Spinal cord (tissue), 10 donors: ENCODE data around the gene CDC42BPG. TPM values are rescaled to one million over a fixed set of nuclear protein-coding genes. Genes with fewer than 3 reads are reported as not detected.

ENCODE experiments used
- DNase-seq, 6 donors: peaks; one replicate each; pipeline versions ENCODE4 v3.0.0 to v3.0.0-alpha.2; 2013 to 2015; ENCODE audit warnings: low spot score in 6 of 6, low read depth in 4 of 6
- H3K27ac ChIP-seq: one replicate; pipeline ENCODE4 v1.5.1; 2013; ENCODE audit warnings: low read depth, low read length, control low read depth
- H3K27me3 ChIP-seq: one replicate; pipeline ENCODE4 v1.6.1; 2013; ENCODE audit warnings: low read length; ENCODE audit not compliant: control insufficient read depth, insufficient read depth
- H3K36me3 ChIP-seq: one replicate; pipeline ENCODE4 v1.6.1; 2013; ENCODE audit warnings: low read length; ENCODE audit not compliant: control insufficient read depth, insufficient read depth
- H3K4me1 ChIP-seq: one replicate; pipeline ENCODE4 v1.6.1; 2013; ENCODE audit warnings: low read length; ENCODE audit not compliant: control insufficient read depth, insufficient read depth
- H3K4me3 ChIP-seq: one replicate; pipeline ENCODE4 v1.5.1; 2013; ENCODE audit warnings: low read depth, low read length, control low read depth
- H3K9me3 ChIP-seq: one replicate; pipeline ENCODE4 v1.6.1; 2013; ENCODE audit warnings: low read length; ENCODE audit not compliant: control insufficient read depth, insufficient read depth
- WGBS: methylation state at CpG from one replicate; pipeline ENCODE4 v1.1.5; 2013; ENCODE audit warnings: missing lambda C conversion rate; ENCODE audit not compliant: insufficient coverage; 5-methylcytosine and 5-hydroxymethylcytosine counted together
- polyA plus RNA-seq, 2 donors: library from polyadenylated mRNA; unstranded; fragments of 120-200 nt; gene quantifications; one replicate each; pipeline ENCODE4 v1.2.1, GENCODE V29; 2013; ENCODE audit not compliant: insufficient read length in 2 of 2
- total RNA-seq, 2 donors: library from RNA; depleted of rRNA in 1 of 2; stranded (reverse); fragments of 120-200 nt in 1 of 2; fragments of >200 nt in 1 of 2; gene quantifications; one replicate each; pipeline versions ENCODE4 v1.2.3 to v1.2.4, GENCODE V29; 2013 to 2014
- donor health status: healthy.

Gene CDC42BPG
- total and polyA plus RNA-seq, 4 donors: 0.43 to 2.0 (median 1.1) TPM

DNA sequence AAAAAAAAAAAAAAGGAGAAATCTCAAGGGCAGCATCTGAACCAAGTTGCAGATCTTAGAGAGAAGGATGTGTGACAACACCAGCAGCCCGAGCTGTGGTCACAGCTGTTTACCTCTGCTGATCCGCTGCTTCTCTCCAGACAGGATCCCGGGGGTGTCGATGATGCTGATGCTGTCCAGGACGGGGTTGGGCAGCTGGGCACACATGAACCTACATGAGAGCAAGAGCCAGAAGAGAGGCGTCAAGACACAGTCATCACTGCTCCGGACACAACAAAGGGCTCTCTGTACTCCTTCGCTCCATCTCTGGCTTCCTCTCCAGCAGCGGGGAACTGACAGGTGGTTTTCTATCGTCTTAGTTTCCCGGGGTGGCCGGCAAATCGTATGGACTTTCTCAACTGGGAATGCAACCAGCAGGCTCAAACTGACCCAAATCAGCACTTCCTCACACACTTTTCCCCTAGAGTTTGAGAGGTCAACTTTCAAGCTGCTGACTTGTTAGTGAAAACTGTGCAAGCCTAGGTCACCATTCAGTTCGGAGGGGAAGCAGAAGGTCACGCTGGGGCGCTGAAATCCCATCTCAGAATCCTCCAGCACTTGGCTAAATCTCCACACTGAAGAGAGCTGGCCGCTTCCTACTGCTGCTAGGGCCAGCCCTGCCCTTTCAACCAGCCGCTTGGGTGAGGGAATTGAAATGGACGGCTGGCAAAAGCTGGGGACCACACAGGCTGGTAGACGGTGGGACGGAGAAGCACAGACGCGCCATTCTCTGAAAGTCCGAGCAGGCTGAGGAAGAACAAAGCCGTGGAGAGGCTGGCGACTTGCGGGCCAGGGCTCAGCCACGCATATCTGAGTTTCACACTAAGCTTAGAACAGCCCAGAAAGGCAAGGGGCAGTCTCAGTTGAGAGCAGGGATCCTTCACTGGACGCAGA is 30.1 kb upstream of the CDC42BPG start:
- H3K36me3 ChIP-seq: peaks cover 52% of the 10 kb centered on the region
- peak overlapping the region; percentile 29 for H3K4me3 ChIP-seq
- H3K9me3 ChIP-seq: no peaks in the 10 kb centered on the region
- no peaks in the 10 kb centered on the region for H3K27me3 ChIP-seq
- peak in 2 of 6 donors; percentile 72 to 78 for DNase-seq
- 31% methylated on average over 28 of the region's 29 CpGs for WGBS
- H3K27ac ChIP-seq: peak overlapping the region; percentile 85
- peaks cover 83% of the 10 kb centered on the region for H3K4me1 ChIP-seq

DNA sequence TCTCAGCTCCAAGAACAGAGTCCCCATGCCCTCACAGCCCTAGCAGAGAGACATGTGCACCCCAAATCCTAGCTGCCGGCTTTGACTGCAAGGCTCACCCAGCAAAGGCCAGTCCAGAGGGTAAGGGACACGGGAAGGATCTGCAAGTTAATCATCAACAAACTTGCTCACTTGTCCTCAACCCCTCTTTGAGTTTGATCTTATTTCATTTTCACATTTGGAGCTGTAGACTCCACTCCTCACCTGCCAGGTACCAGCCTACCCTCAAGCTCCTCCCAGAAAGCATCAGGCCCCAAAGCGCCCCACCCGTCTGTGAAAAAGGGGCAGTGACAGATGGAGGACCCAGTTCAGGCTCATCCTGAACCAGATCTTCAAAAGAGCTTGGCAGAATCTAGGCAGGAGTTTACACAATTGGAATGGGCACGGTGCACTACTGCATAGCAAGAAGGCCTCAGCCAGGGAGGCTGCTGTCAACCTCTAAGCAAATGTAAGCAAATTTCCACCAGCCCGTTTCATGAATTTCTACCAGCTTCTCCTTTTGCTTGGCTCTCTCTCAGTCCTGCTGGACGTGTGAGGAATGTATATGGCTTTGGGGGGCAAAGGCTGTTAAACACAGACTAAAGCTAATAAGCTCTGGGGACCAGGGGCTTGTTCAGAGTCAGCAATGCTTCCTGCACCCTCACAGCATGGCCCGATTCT is 28.5 kb upstream of the CDC42BPG start:
- DNase-seq: no peak
- Histone ChIP-seq H3K4me3 (no peak overlapping the region), H3K4me1 (peaks cover 86% of the 10 kb centered on the region), H3K27me3 (no peaks in the 10 kb centered on the region), H3K9me3 (no peaks in the 10 kb centered on the region), H3K27ac (no peak overlapping the region), H3K36me3 (peaks cover 65% of the 10 kb centered on the region)
- WGBS: 90% methylated on average over 6 of the region's 8 CpGs

DNA sequence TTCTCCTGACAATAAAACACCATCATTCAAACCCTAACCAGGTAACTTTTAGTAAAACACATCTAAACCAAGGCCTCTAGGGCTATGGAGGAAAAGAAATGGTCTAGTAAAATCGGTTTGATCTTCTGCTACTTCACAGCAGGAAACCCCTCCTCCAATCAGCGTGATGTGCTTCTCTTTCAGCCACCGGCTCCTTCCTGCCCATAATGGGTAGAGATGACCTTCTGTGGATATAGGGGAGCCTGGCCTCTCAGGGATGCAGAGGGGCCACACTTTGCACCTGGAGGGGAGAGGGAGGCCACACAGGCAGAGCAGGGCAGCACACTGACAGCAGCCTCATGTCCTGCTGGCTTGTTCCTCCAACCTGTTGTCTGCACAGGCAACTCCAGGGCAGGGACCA is 27.0 kb upstream of the CDC42BPG start:
- Histone ChIP-seq H3K4me3 (no peak overlapping the region), H3K4me1 (peaks cover 72% of the 10 kb centered on the region), H3K27me3 (no peaks in the 10 kb centered on the region), H3K27ac (no peak overlapping the region), H3K9me3 (no peaks in the 10 kb centered on the region), H3K36me3 (peaks cover 73% of the 10 kb centered on the region)
- no CpG with 5 or more reads among the region's 3 CpGs for WGBS
- no peak for DNase-seq

DNA sequence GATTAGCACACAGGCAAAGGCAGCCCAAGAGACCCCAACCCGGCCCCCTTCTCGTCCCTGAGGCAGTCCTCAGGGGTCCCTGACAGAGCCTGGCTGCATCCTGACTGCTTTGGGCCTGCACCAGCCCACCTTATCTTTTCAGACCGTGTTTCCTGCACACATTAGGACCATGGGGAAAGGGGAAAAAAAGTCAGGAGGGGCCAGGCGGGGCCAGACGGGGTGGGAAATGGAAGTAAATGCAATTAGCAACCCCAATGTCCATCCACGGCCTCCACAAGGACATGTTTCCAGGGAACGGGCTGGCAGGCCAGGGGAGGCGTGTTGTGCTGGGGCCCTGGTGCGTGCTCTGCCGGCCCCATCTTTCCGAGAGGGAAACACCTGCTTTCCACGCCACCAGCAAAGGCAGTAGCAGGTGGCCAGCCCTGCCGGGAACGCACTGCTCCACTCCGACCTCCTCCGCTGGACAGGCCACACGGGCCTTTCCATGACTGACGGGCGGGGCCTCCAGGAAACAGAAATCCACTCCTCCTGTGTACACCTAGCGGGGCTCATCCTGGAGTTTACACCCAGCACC is 26.5 kb upstream of the CDC42BPG start:
- WGBS: 62% methylated on average over 18 of the region's 20 CpGs

DNA sequence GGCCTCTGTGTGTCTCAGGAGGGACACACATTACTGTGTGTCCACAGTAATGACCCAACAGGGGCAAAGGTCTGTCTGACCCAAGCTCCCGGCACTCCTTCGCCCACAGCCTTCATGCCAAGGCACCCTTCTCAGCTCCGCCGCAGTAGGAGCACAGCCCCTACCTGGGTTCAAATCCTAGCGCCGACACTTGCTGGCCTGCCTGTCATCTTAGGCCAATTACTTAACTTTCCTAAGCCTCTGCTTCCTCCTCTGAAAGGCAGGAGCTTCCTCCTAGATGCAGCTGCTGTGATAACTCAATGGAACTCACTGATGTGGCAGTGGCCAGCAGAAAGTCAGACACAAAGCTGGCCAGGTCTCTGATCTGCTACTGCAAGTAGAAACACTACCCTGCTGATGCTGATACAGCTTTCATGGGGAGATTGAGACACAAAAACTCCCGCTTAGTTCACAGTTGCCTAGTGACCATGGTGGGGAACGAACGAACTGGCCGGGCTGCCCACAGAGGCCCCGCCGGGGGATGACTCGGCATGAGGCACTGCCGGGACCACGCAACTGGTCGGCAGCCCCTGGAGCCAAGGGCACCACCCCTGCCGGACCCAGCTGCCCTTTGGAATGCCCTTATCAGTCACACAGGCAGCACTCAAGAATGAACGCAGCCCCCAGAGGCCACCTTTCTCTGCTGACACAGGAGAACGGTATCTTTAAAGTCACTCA is 25.9 kb upstream of the CDC42BPG start:
- peaks cover 62% of the 10 kb centered on the region for H3K4me1 ChIP-seq
- peak in 1 of 6 donors; percentile 37 for DNase-seq
- peak overlapping the region; percentile 48 for H3K27ac ChIP-seq
- H3K36me3 ChIP-seq: peaks cover 71% of the 10 kb centered on the region
- no peaks in the 10 kb centered on the region for H3K9me3 ChIP-seq
- WGBS: 39% methylated on average over 19 of the region's 19 CpGs
- H3K4me3 ChIP-seq: no peak overlapping the region
- H3K27me3 ChIP-seq: no peaks in the 10 kb centered on the region

More for the DNA sequence above, 26.5 kb upstream of the CDC42BPG start:
- Histone ChIP-seq H3K36me3 (peaks cover 75% of the 10 kb centered on the region), H3K27me3 (no peaks in the 10 kb centered on the region), H3K4me3 (no peak overlapping the region), H3K9me3 (no peaks in the 10 kb centered on the region), H3K27ac (peak overlapping the region; percentile 48), H3K4me1 (peaks cover 67% of the 10 kb centered on the region)
- DNase-seq: no peak

DNA sequence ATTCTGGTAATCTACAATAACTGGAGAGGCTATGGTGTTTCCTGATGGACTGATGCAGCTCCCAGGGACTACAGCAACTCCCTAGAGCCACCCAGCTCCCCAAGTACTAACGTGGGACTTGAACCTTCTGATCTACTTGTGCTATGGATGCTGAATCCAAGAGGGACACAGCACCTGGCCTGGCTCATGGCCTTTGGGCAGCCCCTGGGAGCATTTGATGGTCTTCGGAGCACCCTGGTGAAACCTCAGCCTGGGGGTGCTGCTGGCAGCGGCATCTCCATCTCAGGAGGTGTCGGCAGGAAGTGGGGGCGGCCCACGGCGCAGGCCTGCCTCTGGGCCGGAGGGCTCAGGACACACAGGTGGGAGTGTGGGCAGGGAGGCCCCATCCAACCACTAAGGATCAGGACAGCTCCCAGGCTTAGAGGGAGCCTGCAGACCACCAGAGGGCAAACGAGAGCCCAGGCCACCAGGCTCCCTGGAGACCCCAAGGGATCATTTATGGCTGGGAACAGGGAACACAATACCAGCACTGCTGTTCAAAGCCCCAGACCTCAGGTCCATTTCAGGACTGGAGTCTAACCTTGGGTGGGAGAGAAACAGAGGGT is 25.2 kb upstream of the CDC42BPG start:
- WGBS: 75% methylated on average over 9 of the region's 9 CpGs
- Histone ChIP-seq H3K4me1 (peaks cover 62% of the 10 kb centered on the region), H3K27ac (peak overlapping the region; percentile 48), H3K27me3 (no peaks in the 10 kb centered on the region), H3K9me3 (no peaks in the 10 kb centered on the region), H3K4me3 (no peak overlapping the region), H3K36me3 (peaks cover 75% of the 10 kb centered on the region)
- DNase-seq: no peak

DNA sequence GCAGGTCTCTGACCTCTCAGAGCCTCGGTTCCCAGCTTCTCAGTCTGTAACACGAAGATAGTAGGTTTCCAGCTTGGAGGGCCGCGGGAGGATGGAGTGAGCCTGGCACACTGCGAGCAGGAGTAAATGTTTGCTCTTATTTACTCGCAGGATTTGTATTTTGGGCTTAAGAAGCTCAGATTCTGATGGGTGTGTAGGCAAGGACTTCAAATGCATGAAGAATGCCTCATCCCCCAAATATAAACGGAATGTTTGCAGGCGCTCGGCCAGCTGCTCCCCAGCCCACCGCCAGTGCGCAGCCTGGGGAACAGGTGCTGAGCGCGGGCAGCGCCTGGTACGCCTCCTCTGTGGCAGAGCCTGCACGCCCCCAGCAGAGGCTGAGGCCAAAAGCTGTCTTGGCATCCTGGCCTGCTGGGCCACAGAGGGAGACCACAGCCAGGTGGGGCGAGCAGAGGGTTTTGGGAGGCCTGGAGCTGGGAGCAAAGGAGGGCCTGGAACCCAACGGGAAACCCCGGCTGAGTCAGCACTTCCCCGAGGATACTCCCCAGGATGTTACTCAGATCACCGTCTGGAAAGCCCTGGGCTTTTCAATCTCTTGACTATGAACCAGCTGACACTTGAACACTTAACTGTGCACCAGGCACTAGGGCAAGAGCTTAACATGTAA is 24.6 kb upstream of the CDC42BPG start:
- Histone ChIP-seq H3K9me3 (no peaks in the 10 kb centered on the region), H3K4me1 (peaks cover 62% of the 10 kb centered on the region), H3K27ac (peak overlapping the region; percentile 48), H3K27me3 (no peaks in the 10 kb centered on the region), H3K36me3 (peaks cover 77% of the 10 kb centered on the region), H3K4me3 (no peak overlapping the region)
- WGBS: 67% methylated on average over 17 of the region's 21 CpGs
- peak in 1 of 6 donors; percentile 35 for DNase-seq

DNA sequence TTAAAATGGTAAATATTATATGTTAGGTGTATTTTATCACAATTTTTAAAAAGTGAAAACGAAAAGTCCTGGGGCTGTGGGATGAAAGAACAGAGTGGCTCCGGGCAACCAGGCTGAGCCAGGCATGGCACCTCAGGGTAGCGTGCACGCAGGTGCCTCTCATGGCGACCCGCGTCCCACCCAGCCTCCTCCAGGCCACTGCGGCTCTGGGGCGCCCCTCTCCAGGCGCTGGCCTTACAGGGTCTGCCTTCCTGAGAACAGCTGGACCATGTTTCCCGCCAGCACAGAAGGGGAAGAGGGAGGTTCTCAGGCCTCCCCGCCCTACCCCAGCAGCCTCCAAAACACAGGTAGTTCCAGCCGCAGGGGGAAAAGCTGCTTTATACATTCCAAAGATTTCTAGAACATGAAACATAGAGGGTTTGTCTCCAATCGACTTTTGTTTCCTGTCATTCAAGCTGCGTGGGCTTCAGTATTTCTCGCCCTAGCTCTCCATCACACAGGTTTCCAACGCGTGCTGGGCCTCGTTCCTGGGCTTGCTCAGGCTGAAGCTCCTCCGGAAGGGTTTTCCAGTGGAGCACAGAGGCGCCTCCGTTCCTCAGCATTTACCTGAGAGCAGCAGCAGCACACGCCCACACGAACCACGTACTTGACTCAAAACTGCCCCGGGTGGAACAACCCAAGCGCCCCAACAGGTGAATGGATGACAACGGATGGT is 23.5 kb upstream of the CDC42BPG start:
- DNase-seq: no peak
- peaks cover 79% of the 10 kb centered on the region for H3K36me3 ChIP-seq
- H3K27ac ChIP-seq: no peak overlapping the region
- peaks cover 69% of the 10 kb centered on the region for H3K4me1 ChIP-seq
- WGBS: 94% methylated on average over 23 of the region's 28 CpGs
- no peaks in the 10 kb centered on the region for H3K27me3 ChIP-seq
- H3K4me3 ChIP-seq: no peak overlapping the region
- H3K9me3 ChIP-seq: no peaks in the 10 kb centered on the region
